NCI-H1436 (cell line): ENCODE measurements around the gene PCNX2.

Experiments used
- DNase-seq: peaks from one replicate; lab custom pipeline; 2025; lab: John Stamatoyannopoulos, UW

Gene PCNX2, protein sequence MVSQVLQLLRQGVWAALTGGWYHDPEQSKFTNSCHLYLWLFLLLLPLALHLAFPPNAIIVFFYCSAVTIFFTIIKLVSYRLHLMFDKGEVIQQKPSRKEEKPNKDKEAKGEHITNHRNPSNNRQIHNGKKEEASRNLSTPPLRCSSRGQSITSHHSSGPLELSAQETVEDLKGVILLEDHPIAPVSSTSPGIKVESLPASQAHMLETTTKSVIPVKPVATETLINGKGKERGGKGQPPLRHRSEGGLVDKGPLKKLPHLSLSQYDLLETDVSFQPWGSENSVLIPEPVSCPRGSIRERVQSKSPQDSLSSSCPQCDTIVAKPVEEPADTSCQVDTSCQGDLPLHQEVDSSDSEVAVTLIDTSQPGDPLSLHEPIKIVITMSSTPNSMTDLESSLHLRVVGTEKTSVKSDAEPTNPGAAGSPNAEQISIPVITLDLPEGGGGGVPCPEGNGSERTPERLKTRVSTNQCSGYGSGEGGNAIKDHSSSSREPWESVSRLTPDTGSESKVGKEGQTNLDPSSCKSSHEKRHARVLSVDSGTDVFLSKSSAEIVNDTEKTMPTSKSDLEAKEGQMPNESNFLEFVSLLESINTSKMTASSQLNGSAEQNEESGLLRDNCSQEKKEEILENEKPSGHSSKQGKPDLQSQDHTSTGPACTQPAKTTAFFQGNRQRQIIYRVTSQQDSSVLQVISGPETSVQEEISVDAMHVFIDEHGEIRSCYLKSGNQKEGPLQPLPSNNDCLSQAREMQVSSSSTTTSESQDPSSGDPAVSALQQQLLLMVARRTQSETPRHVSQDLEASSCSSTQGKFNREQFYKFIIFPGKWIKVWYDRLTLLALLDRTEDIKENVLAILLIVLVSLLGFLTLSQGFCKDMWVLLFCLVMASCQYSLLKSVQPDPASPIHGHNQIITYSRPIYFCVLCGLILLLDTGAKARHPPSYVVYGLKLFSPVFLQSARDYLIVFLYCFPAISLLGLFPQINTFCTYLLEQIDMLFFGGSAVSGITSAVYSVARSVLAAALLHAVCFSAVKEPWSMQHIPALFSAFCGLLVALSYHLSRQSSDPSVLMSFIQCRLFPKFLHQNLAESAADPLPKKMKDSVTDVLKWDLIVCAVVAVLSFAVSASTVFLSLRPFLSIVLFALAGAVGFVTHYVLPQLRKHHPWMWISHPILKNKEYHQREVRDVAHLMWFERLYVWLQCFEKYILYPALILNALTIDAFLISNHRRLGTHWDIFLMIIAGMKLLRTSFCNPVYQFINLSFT (N-terminal part only)

GRCh38 chr1:233295237-233295974, at the start of gene PCNX2:
Gene PCNX2 (minus strand): TSS chr1:233295725. CDS start chr1:233295478, 247 bp downstream.
- peak; percentile 81 for DNase-seq

GRCh38 chr1:233343262-233343661, 47.7 kb upstream of the PCNX2 start:
- DNase-seq: no peak

DNA sequence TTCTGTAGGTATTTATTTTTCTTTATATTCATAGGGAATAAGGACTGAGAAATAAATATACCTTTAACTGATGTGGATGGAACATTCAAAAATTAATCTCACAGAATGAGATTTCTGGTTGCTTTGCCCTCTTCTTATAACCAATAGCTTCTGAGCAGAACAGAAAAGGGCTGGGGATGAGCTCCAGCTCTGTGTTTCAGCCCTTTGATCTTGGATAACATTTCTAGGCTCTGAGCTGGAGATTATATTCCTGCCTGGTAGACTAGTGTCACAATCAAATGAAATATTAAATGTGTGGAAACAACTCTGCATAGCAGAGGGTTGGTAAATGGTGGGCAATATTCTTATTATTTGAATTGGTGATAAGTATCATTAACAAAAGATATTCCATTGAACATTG, 46.6 kb upstream of the PCNX2 start:
- no peak for DNase-seq

- no peak for DNase-seq
Measured at GRCh38 chr1:233340966-233341516, 45.5 kb upstream of the PCNX2 start.

DNA sequence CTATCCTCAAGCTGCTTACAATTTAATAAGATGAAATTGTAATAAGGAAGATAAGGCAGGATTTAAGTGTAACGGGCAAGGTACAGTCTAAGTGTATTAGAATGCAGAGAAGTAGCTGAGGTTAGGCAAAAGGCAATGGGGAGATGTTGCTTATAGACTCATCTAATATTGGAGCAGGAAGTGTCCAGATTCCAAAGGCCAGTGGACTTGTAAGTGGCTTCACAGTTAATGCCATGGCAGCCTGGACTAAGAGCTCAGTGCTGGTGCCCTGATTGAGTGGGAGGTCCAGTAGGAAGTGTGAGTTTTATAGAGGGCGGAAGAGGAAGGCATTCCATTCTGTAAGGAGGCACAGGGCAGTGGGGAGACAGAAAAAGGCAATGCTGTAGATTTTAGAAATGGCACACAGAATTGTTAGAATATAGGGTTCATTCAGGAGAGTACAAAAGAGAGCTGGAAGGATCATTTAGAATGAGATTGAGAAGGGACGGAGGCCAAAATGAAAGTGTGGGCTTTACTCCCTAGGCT, 44.6 kb upstream of the PCNX2 start:
- DNase-seq: no peak

- DNase-seq: no peak
Measured at GRCh38 chr1:233338102-233338501, 42.6 kb upstream of the PCNX2 start.

DNA sequence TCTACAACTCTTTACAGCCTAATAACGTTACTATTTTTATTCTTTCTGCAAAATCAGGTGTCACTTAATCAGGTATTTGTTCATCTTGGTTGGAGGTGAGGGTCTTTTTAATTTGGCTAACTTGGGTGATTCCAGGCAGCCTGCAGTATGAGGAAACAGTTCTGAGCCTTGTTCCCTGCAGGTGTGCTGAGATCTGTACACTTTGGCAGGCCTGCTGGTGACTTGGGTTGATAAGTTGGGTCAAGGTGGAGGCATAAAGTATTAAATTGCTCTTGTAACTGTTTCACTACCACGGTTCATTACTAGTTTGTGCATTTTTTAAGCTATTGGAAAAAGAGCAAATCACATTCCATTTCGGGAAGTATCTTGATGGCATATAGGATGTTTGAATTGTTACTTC, 42.0 kb upstream of the PCNX2 start:
- DNase-seq: no peak

- no peak for DNase-seq
Measured at GRCh38 chr1:233336554-233337456, 41.3 kb upstream of the PCNX2 start.

GRCh38 chr1:233334092-233334491, 38.6 kb upstream of the PCNX2 start:
- no peak for DNase-seq

DNA sequence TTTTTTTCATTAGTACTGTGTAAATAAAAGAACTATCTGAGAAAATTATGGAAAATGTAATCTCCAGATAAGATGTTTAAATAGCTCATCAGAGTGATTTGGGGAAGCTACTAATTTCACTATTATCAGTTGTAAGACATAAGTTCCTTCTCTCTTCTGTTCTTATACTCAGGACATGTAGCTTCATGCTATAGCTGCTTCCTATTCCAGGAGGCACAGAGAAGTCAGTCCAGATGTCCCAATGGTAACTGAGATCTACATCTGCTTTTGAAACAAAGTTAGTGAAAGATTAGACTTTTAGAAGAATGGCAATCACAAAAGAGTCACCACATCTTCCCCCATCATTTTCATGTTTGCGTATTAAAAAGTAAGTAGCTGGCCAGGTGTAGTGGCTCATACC, 37.6 kb upstream of the PCNX2 start:
- DNase-seq: no peak

- no peak for DNase-seq
Measured at GRCh38 chr1:233331676-233332519, 36.4 kb upstream of the PCNX2 start.

DNA sequence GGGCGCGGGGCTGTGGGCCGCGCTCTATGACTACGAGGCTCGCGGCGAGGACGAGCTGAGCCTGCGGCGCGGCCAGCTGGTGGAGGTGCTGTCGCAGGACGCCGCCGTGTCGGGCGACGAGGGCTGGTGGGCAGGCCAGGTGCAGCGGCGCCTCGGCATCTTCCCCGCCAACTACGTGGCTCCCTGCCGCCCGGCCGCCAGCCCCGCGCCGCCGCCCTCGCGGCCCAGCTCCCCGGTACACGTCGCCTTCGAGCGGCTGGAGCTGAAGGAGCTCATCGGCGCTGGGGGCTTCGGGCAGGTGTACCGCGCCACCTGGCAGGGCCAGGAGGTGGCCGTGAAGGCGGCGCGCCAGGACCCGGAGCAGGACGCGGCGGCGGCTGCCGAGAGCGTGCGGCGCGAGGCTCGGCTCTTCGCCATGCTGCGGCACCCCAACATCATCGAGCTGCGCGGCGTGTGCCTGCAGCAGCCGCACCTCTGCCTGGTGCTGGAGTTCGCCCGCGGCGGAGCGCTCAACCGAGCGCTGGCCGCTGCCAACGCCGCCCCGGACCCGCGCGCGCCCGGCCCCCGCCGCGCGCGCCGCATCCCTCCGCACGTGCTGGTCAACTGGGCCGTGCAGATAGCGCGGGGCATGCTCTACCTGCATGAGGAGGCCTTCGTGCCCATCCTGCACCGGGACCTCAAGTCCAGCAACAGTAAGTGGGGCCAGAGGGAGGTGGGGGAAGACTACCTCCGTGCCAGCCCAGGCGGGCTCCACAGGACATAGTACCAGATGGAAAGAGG, 32.8 kb upstream of the PCNX2 start:
- DNase-seq: peak; percentile 29

DNA sequence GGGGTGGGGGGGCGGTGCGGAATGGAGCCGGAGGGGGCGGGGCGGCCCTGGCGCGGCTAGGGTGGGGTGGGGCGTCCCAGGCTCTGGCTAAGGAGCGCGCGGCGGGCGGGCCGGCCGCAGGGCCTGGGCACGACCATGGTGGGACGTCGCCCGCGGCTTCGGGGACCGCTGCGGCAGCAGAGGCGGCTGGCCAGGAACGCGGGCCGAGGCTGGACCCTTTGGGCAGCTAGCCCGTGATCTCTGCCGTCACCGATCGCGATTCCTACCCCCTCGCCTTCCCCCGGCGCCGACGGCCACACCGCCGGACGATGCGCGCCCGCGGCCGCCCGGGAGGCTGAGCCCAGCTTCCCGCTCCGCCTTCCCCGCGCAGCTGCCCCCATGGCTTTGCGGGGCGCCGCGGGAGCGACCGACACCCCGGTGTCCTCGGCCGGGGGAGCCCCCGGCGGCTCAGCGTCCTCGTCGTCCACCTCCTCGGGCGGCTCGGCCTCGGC, 32.2 kb upstream of the PCNX2 start, which contains the start of gene MAP3K21:
MAP3K21 (plus strand) TSS at position 74 of the 491 bp plus-strand sequence; CDS start at position 379, 305 bp downstream.
- no peak for DNase-seq

GRCh38 chr1:233326811-233327650, 31.5 kb upstream of the PCNX2 start:
- DNase-seq: peak; percentile 97

DNA sequence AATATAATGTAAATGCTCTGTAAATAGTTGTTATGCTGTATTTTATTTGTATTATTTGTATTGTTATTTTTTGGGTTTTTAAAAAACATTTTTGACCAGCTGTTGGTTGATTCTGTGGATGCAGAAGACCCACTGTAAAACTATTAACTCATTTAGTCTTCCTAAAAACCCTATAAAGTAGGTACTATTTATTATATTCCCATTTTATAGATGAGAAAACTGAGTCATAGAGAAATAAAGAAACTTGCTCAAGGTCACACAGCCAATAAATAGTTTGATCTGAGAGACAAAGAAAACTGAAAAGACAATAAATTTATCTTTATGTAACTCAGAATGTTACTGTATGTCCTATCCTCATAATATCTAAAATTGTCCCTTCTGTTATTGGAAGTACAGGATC, 30.8 kb upstream of the PCNX2 start:
- DNase-seq: no peak

DNA sequence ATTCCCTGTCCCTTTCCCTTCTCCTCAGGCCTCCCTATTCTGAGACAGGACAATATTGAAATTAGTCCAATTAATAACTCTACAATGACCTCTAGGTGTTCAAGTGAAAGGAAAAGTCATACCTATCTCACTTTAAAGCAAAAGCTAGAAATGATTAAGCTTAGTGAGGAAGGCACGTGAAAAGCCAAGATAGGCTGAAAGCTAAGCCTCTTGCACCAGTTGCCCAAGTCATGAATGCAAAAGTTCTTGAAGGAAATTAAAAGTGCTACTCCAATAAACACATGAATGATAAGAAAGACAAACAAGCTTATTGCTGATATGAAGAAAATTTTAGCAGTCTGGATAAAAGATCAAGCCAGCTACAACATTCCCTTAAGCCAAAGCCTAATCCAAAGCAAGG, 28.2 kb upstream of the PCNX2 start:
- DNase-seq: no peak

GRCh38 chr1:233320023-233320422, 24.5 kb upstream of the PCNX2 start:
- DNase-seq: no peak
